Psoas muscle (tissue), 8 donors: ENCODE results near the gene TICRR. TPM values are rescaled to one million over a fixed set of nuclear protein-coding genes. Genes with fewer than 3 reads are reported as not detected.

Experiments used
- ATAC-seq, 4 donors: fragments of 200-7000 bp; cut with Tn5 transposase; one replicate each; pipeline ENCODE4 v1.9.1; 2020; ENCODE audit warnings: moderate library complexity in 3 of 4, mild to moderate bottlenecking in 2 of 4
- DNase-seq, 2 donors: peaks; one replicate each; pipeline ENCODE4 v3.0.0-alpha.2; 2020
- H3K27ac ChIP-seq: fragments of 200-600 bp; one replicate; pipeline ENCODE4 v1.8.0; 2022
- H3K27me3 ChIP-seq, 3 donors: fragments of 200-600 bp in 1 of 3; one replicate each; pipeline versions ENCODE4 v1.6.1 to v1.8.0; 2013 to 2022; ENCODE audit warnings: low read length in 2 of 3, mild to moderate bottlenecking in 2 of 3, moderate library complexity in 1 of 3; ENCODE audit not compliant: insufficient read depth in 3 of 3
- H3K36me3 ChIP-seq, 2 donors: fragments of 200-600 bp in 1 of 2; one replicate each; pipeline versions ENCODE4 v1.6.1 to v1.8.0; 2013 to 2022; ENCODE audit warnings: low read depth in 1 of 2, mild to moderate bottlenecking in 1 of 2, moderate library complexity in 1 of 2; ENCODE audit not compliant: insufficient read depth in 1 of 2
- H3K4me1 ChIP-seq: fragments of 200-600 bp; one replicate; pipeline ENCODE4 v1.8.0; 2022
- H3K4me3 ChIP-seq: fragments of 200-600 bp; one replicate; pipeline ENCODE4 v1.8.0; 2022; ENCODE audit warnings: mild to moderate bottlenecking
- H3K9me3 ChIP-seq: fragments of 200-600 bp; one replicate; pipeline ENCODE4 v1.8.0; 2022
- WGBS, 3 donors: extraction: QIAGEN DNeasy Blood & Tissue Kit; methylation state at CpG; one replicate each; pipeline versions ENCODE4 v1.1.6 to v1.1.7; 2013; 5-methylcytosine and 5-hydroxymethylcytosine counted together
- intact Hi-C, 2 donors: fragments of 100-400 bp; cut with DNase I; formaldehyde crosslinking; loops; one replicate each; pipeline versions ENCODE4 v1.11.0 to v1.14.2; 2022
- polyA plus RNA-seq, 3 donors: library from polyadenylated mRNA; stranded (reverse); fragments of 200-250 nt; gene quantifications; one replicate each; pipeline ENCODE4 v1.2.3, GENCODE V29; 2013
- total RNA-seq, 4 donors: library from RNA; stranded (reverse); fragmentation: NEBNext Ultra II Directional in 2 of 4; extraction: Animal tissue kit (Norgen Biotek cat#: 25700) in 2 of 4; gene quantifications; one replicate each; pipeline versions ENCODE4 v1.2.1 to v1.2.4, GENCODE V29; 2021 to 2023
- TF ChIP-seq, protein P1 (sequence below): fragments of 200-600 bp; IDR thresholded peaks from one replicate; pipeline ENCODE4 v1.8.0; 2022; ENCODE audit warnings: antibody characterized with exemption
- donor health status: healthy with polysubstance abuse.
- donor health status: DM: no; HTN: no; CAD: no; lungs with moderate emphysema.
- donor health status: Bipolar disorder and iron deficiency.
- donor health status: healthy.
- donor health status: DM: yes; HTN: yes; CAD: no.
- donor health status: DM: no; HTN: no; CAD: no.
- donor health status: DM: no; HTN: no; CAD: no.
- donor health status: DM: yes; HTN: yes; CAD: no.

The TICRR gene
- total and polyA plus RNA-seq, 7 donors: 0.01 to 0.04 (median 0.04) TPM; not detected in 4

DNA sequence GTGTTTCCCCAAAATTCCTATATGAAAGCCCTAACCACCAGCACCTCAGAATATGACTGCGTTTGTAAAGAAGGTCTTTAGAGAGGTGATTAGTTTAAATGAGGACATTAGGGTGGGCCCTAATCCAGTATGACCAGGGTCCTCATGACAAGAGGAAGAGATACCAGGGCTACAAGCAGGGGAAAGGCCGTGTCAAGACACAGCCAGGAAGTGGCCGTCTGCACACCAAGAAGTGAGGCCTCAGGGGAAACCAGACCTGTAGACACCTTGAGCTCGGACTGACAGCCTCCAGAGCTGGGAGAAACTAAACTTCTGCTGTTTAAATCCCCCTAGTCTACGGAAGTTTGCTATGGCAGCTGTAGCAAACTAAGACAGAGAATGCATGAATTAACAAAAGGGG is 65.8 kb downstream of the TICRR start:
- intact Hi-C loops: no loop called here
- TF ChIP-seq, protein P1, sequence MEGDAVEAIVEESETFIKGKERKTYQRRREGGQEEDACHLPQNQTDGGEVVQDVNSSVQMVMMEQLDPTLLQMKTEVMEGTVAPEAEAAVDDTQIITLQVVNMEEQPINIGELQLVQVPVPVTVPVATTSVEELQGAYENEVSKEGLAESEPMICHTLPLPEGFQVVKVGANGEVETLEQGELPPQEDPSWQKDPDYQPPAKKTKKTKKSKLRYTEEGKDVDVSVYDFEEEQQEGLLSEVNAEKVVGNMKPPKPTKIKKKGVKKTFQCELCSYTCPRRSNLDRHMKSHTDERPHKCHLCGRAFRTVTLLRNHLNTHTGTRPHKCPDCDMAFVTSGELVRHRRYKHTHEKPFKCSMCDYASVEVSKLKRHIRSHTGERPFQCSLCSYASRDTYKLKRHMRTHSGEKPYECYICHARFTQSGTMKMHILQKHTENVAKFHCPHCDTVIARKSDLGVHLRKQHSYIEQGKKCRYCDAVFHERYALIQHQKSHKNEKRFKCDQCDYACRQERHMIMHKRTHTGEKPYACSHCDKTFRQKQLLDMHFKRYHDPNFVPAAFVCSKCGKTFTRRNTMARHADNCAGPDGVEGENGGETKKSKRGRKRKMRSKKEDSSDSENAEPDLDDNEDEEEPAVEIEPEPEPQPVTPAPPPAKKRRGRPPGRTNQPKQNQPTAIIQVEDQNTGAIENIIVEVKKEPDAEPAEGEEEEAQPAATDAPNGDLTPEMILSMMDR: no peak
- H3K4me3 ChIP-seq: no peak overlapping the region
- H3K36me3 ChIP-seq: no peaks in the 10 kb centered on the region
- DNase-seq (no peak), ATAC-seq (no peak)
- no peaks in the 10 kb centered on the region for H3K27me3 ChIP-seq
- H3K4me1 ChIP-seq: no peaks in the 10 kb centered on the region
- H3K9me3 ChIP-seq: no peaks in the 10 kb centered on the region
- 87 to 89% (median 87%) methylated on average over 5 of the region's 5 CpGs for WGBS, 3 donors
- no peak overlapping the region for H3K27ac ChIP-seq

DNA sequence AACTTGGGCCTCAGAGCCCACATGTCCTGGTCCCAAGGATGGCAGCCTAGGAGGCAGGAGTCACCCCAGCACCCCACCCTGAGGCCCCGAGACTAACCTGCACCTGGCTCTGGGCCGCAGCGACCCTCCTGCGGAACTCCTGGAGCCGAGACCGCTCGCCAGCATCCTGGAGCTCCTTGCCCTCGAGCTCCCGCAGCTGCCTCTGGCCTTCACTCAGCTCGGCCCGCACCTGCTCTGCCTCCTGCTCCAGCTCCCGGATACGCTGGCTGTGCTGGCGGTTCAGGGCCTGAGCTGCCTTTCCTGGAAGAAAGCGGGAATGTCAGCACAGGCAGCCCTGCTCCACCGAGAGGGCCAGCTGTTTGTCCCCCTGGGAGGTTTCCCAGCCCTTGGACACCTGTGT is 66.8 kb downstream of the TICRR start:
- intact Hi-C loops: no loop called here
- H3K27me3 ChIP-seq: no peaks in the 10 kb centered on the region
- no peaks in the 10 kb centered on the region for H3K36me3 ChIP-seq
- no peaks in the 10 kb centered on the region for H3K9me3 ChIP-seq
- no peaks in the 10 kb centered on the region for H3K4me1 ChIP-seq
- no peak overlapping the region for H3K4me3 ChIP-seq
- WGBS, 3 donors: 51 to 60% (median 55%) methylated on average over 11 to 16 of the region's 16 CpGs
- TF ChIP-seq, protein P1: no peak
- H3K27ac ChIP-seq: no peak overlapping the region
- DNase-seq (no peak), ATAC-seq (peak in 1 of 4 donors; percentile 35)

DNA sequence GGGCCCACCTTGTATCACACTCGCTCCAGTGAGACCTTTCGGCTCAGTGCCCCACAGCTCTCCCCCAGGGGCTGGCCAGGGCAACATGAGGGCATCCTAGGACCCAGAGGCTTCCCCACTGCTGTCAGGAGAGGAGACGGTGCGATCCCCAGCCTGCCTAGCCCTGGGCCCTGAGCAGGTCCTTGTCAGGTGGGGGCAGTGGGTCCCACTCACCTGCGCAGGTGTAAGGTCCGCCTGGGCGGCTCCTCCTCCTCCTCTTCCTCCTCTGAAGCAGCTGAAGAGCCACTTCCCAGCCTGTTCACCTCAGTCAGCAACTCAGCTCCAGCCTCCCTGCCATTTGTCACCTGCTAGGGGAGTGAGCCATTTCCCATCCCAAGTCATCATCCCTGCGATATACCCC is 70.4 kb downstream of the TICRR start:
- Histone ChIP-seq H3K27ac (no peak overlapping the region), H3K4me3 (no peak overlapping the region), H3K9me3 (no peaks in the 10 kb centered on the region), H3K27me3 (no peaks in the 10 kb centered on the region), H3K36me3 (no peaks in the 10 kb centered on the region), H3K4me1 (no peaks in the 10 kb centered on the region)
- intact Hi-C loops: no loop called here
- DNase-seq (no peak), ATAC-seq (no peak)
- TF ChIP-seq, protein P1: no peak
- 90 to 98% (median 95%) methylated on average over 6 to 8 of the region's 8 CpGs for WGBS, 3 donors

DNA sequence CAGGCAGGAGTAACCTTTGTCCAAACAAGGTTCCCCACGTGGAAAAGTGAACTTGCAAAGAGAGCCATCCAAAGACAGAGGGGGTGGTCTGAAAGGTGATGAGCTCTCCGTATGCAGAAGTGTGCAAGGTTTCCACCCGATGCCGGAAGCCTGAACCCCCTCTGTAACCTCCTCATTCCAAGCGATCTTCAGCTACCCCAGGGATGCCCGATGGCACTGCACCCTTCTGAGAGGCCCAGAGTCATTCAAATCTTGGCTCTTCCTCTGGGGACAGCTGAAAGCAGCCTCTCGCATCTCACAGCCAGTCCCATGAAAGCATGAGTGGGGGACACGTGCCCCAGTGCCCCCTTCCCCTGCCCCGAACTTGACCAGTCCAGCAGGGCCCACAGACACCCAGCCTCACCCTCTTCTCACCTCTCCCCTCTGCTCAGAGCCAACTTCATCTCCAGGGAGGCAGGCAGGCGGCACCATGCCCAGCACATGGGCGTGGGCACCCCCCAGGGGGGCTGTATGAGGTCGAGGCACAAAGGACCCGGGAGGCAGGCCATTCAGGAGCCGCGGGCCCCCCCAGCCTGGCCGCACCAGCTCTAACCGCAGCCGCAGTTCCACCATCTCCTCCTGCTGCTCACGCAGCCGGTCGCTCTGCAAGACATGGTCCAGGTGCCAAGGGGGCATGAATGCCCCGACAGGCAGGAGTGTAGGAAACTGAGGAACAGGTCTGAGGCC is 71.3 kb downstream of the TICRR start:
- Histone ChIP-seq H3K4me1 (no peaks in the 10 kb centered on the region), H3K27ac (no peak overlapping the region), H3K27me3 (no peaks in the 10 kb centered on the region), H3K4me3 (no peak overlapping the region), H3K9me3 (no peaks in the 10 kb centered on the region), H3K36me3 (no peaks in the 10 kb centered on the region)
- intact Hi-C loops: no loop called here
- ATAC-seq (peak in 2 of 4 donors; percentile 8 to 10), DNase-seq (no peak)
- WGBS, 3 donors: 82 to 90% (median 88%) methylated on average over 21 to 22 of the region's 22 CpGs
- TF ChIP-seq, protein P1: no peak
